K562 (cell line): ENCODE measurements around the gene LAMB4. TPM values are rescaled to one million over a fixed set of nuclear protein-coding genes. Genes with fewer than 3 reads are reported as not detected.

Experiments used
- ATAC-seq: fragments of 200-7000 bp; cut with Tn5 transposase; 3 replicates; pipeline ENCODE4 v1.9.1; 2020; ENCODE audit warnings: moderate library complexity
- BruUV-seq: library from RNA; stranded (reverse); fragments of 400-500 nt; replicated peaks from 2 replicates; lab custom pipeline; 2021; lab: Mats Ljungman, UMichigan
- CTCF ChIA-PET: fragments of 300-600 bp; formaldehyde crosslinking; extraction: SDS; loops from one replicate; lab custom pipeline; 2021; ENCODE audit warnings: low intra/inter-chr PET ratio; lab: Yijun Ruan, JAX
- POLR2A ChIA-PET: fragments of 300-600, 350-650 bp; sonication (Branson Sonifier 250); formaldehyde crosslinking; extraction: SDS; loops from one replicate; lab custom pipeline; 2021; ENCODE audit warnings: antibody characterized with exemption, inconsistent platforms; lab: Yijun Ruan, JAX
- DNase-seq, 4 experiments: peaks; one replicate each; pipeline versions ENCODE4 v3.0.0 to v3.0.0-alpha.2; 2011 to 2018; ENCODE audit warnings: low spot score in 3 of 4, mixed read lengths in 3 of 4; ENCODE audit errors: extremely low read depth in 1 of 4
- FAIRE-seq: peaks from 2 replicates; lab custom pipeline; 2011; peaks lifted over from hg19 to GRCh38; lab: Jason Lieb, UNC
- H2AFZ ChIP-seq: 2 replicates; pipeline ENCODE4 v1.6.0; 2011; ENCODE audit warnings: low read depth, low read length, control low read depth, inconsistent platforms
- H3K27ac ChIP-seq: fragments of 200-600 bp; 3 replicates; pipeline ENCODE4 v1.8.0; 2011; ENCODE audit warnings: low read depth, mild to moderate bottlenecking, control low read depth, inconsistent platforms, low read length, moderate library complexity, mixed read lengths; ENCODE audit errors: extremely low read depth
- H3K27me3 ChIP-seq, 2 experiments: fragments of 300-600 bp in 1 of 2; 2 replicates in 1 of 2; 3 replicates in 1 of 2; pipeline versions ENCODE4 v1.6.0 to v1.8.0; 2011; ENCODE audit warnings: inconsistent platforms in 2 of 2, low read length in 2 of 2, mild to moderate bottlenecking in 1 of 2, mixed read lengths in 1 of 2, moderate library complexity in 1 of 2; ENCODE audit not compliant: control insufficient read depth in 2 of 2, insufficient read depth in 2 of 2
- H3K36me3 ChIP-seq: fragments of 300-600 bp; 3 replicates; pipeline ENCODE4 v1.8.0; 2011; ENCODE audit warnings: mild to moderate bottlenecking, low read length, inconsistent platforms; ENCODE audit not compliant: control insufficient read depth, insufficient read depth
- H3K4me1 ChIP-seq, 2 experiments: fragments of 200-600 bp in 1 of 2; replicated peaks in 1 of 2; 2 replicates in 1 of 2; 3 replicates in 1 of 2; pipeline versions ENCODE4 v1.5.1 to v1.8.0; 2011; ENCODE audit warnings: inconsistent platforms in 2 of 2, low read length in 2 of 2, mild to moderate bottlenecking in 1 of 2, mixed read lengths in 1 of 2, moderate library complexity in 1 of 2; ENCODE audit not compliant: control insufficient read depth in 2 of 2, insufficient read depth in 2 of 2
- H3K4me2 ChIP-seq: 2 replicates; pipeline ENCODE4 v1.6.1; 2011; ENCODE audit warnings: low read length, control low read depth, inconsistent platforms, mixed read lengths; ENCODE audit not compliant: insufficient read depth
- H3K4me3 ChIP-seq: fragments of 200-600 bp; sonication (generic), shearing (Covaris generic); 2 replicates; pipeline ENCODE4 v1.5.1; 2016; ENCODE audit warnings: control low read depth, inconsistent platforms
- H3K79me2 ChIP-seq: fragments of 200-600 bp; 3 replicates; pipeline ENCODE4 v1.8.0; 2011; ENCODE audit warnings: low read length, inconsistent platforms; ENCODE audit not compliant: control insufficient read depth, insufficient read depth
- H3K9ac ChIP-seq, 2 experiments: 2 replicates each; pipeline versions ENCODE4 v1.6.0 to v1.6.1; 2011; ENCODE audit warnings: low read depth in 2 of 2, low read length in 2 of 2, control low read depth in 1 of 2, inconsistent platforms in 1 of 2, mild to moderate bottlenecking in 1 of 2, mixed read lengths in 1 of 2; ENCODE audit not compliant: insufficient read depth in 1 of 2
- H3K9me1 ChIP-seq: one replicate; pipeline ENCODE4 v1.6.0; 2011; ENCODE audit warnings: inconsistent platforms, mild to moderate bottlenecking, low read length, moderate library complexity; ENCODE audit not compliant: control insufficient read depth, insufficient read depth
- H3K9me3 ChIP-seq: replicated peaks from 2 replicates; pipeline ENCODE4 v1.5.1; 2011; ENCODE audit warnings: low read depth, low read length, inconsistent platforms; ENCODE audit not compliant: control insufficient read depth, insufficient read depth
- H4K20me1 ChIP-seq: replicated peaks from 2 replicates; pipeline ENCODE4 v1.6.1; 2011; ENCODE audit warnings: low read length, inconsistent platforms, mixed read lengths; ENCODE audit not compliant: control insufficient read depth, insufficient read depth
- ATF1 ChIP-seq, 2 experiments: fragments of 450-650 bp in 1 of 2; IDR thresholded peaks; 2 replicates each; pipeline ENCODE4 v1.6.1; 2016; ENCODE audit warnings: missing compliant biosample characterization in 1 of 2, missing genetic modification characterization in 1 of 2
- EGR1 ChIP-seq: fragments of 450-650 bp; conservative IDR thresholded peaks from 2 replicates; pipeline ENCODE4 v1.6.1; 2017; ENCODE audit warnings: mild to moderate bottlenecking
- EP300 ChIP-seq: IDR thresholded peaks from 2 replicates; pipeline ENCODE4 v1.6.1; 2012; ENCODE audit warnings: low read length, improper control_type of control experiment
- HMG20A ChIP-seq: fragments of 450-650 bp; formaldehyde crosslinking; conservative IDR thresholded peaks from 2 replicates; pipeline ENCODE4 v1.4.0; 2020; ENCODE audit warnings: mild to moderate bottlenecking, mixed read lengths
- MIER1 ChIP-seq: fragments of 450-650 bp; IDR thresholded peaks from 2 replicates; pipeline ENCODE4 v1.6.1; 2016; ENCODE audit warnings: antibody characterized with exemption, mild to moderate bottlenecking, low read depth
- MTA1 ChIP-seq: fragments of 450-650 bp; IDR thresholded peaks from 2 replicates; pipeline ENCODE4 v1.6.1; 2017; ENCODE audit warnings: borderline replicate concordance
- MYNN ChIP-seq, 2 experiments: sonication (generic); formaldehyde crosslinking in 1 of 2; IDR thresholded peaks; 2 replicates each; pipeline versions ENCODE4 v1.5.0 to v1.6.1; 2016 to 2020; ENCODE audit warnings: antibody characterized with exemption in 1 of 2, missing genetic modification reagents in 1 of 2
- NR2C2 ChIP-seq, 2 experiments: fragments of 200-800 bp in 1 of 2; sonication (Bioruptor generic) in 1 of 2; sonication (generic) in 1 of 2; formaldehyde crosslinking in 1 of 2; IDR thresholded peaks; 2 replicates each; pipeline versions ENCODE4 v1.6.1 to v1.8.0; 2016 to 2022; ENCODE audit warnings: mild to moderate bottlenecking in 1 of 2, missing compliant biosample characterization in 1 of 2, missing genetic modification characterization in 1 of 2, missing genetic modification reagents in 1 of 2
- NR4A1 ChIP-seq, 2 experiments: fragments of 250-450 bp in 1 of 2; fragments of 450-650 bp in 1 of 2; sonication (Bioruptor Pico) in 1 of 2; IDR thresholded peaks; 2 replicates each; pipeline versions ENCODE4 v1.4.0 to v1.6.1; 2016 to 2020; ENCODE audit warnings: mild to moderate bottlenecking in 2 of 2, missing compliant biosample characterization in 1 of 2, missing genetic modification characterization in 1 of 2, moderate library complexity in 1 of 2
- RFX1 ChIP-seq: fragments of 450-650 bp; IDR thresholded peaks from 2 replicates; pipeline ENCODE4 v1.6.1; 2016; ENCODE audit warnings: mild to moderate bottlenecking, moderate library complexity
- SIN3B ChIP-seq: fragments of 450-650 bp; IDR thresholded peaks from 2 replicates; pipeline ENCODE4 v1.6.1; 2017; ENCODE audit warnings: low read depth, mild to moderate bottlenecking, moderate library complexity
- SMARCE1 ChIP-seq: fragments of 450-650 bp; IDR thresholded peaks from 2 replicates; pipeline ENCODE4 v1.7.1; 2016; ENCODE audit warnings: mild to moderate bottlenecking
- SP2 ChIP-seq: IDR thresholded peaks from 2 replicates; pipeline ENCODE4 v1.6.1; 2011; ENCODE audit warnings: mild to moderate bottlenecking, low read depth, low read length, moderate library complexity; ENCODE audit not compliant: poor library complexity, severe bottlenecking; ENCODE audit errors: extremely low read depth
- TAF9B ChIP-seq: fragments of 450-650 bp; IDR thresholded peaks from 2 replicates; pipeline ENCODE4 v1.6.1; 2018; ENCODE audit warnings: mild to moderate bottlenecking; ENCODE audit not compliant: partially characterized antibody
- ZBTB26 ChIP-seq: fragments of 450-650 bp; formaldehyde crosslinking; IDR thresholded peaks from 2 replicates; pipeline ENCODE4 v1.4.0; 2022; ENCODE audit warnings: missing genetic modification characterization
- ZFP1 ChIP-seq: fragments of 450-650 bp; formaldehyde crosslinking; IDR thresholded peaks from 2 replicates; pipeline ENCODE4 v1.4.0; 2020; ENCODE audit warnings: mild to moderate bottlenecking, mixed read lengths
- ZNF232 ChIP-seq: sonication (generic); formaldehyde crosslinking; IDR thresholded peaks from 2 replicates; pipeline ENCODE4 v1.8.0; 2022; ENCODE audit warnings: mild to moderate bottlenecking, missing genetic modification reagents
- ZZZ3 ChIP-seq: fragments of 450-650 bp; IDR thresholded peaks from 2 replicates; pipeline ENCODE4 v1.6.1; 2016; ENCODE audit warnings: antibody characterized with exemption, mild to moderate bottlenecking, moderate library complexity
- WGBS: fragments of 100-300 bp; shearing (Covaris generic); methylation state at CpG from one replicate; pipeline ENCODE4 v1.1.6; 2016; ENCODE audit warnings: low coverage, mixed read lengths; ENCODE audit not compliant: insufficient coverage; ENCODE audit errors: missing lambda C conversion rate; 5-methylcytosine and 5-hydroxymethylcytosine counted together
- in situ Hi-C: fragments of 300-500 bp; cut with MboI; formaldehyde crosslinking; loops from 4 replicates; pipeline ENCODE4 v1.15.0; 2018; ENCODE audit warnings: inconsistent platforms, mixed read lengths
- intact Hi-C: fragments of 100-400 bp; cut with micrococcal nuclease; formaldehyde crosslinking; loops from 2 replicates; pipeline ENCODE4 v1.14.2; 2022
- polyA plus RNA-seq, 8 experiments: library from polyadenylated mRNA; depleted of rRNA in 4 of 8; stranded (reverse) in 5 of 8; unstranded in 3 of 8; fragments of >200 nt; fragmentation: Nextera tagmentation in 2 of 8; fragmentation: Illumina TruSeq in 1 of 8; extraction: Ambion mirVana in 2 of 8; extraction: Trizol in 1 of 8; gene quantifications; 2 replicates each; pipeline versions ENCODE4 v1.2.1 to v1.2.3, GENCODE V29; 2011 to 2014; ENCODE audit warnings: inconsistent platforms in 1 of 8, missing spikeins in 1 of 8
- total RNA-seq, 7 experiments: library from RNA; depleted of rRNA in 6 of 7; stranded (reverse); fragments of >200 nt in 6 of 7; fragmentation: Illumina TruSeq in 2 of 7; extraction: Trizol in 2 of 7; gene quantifications; 2 replicates each; pipeline versions ENCODE4 v1.2.1 to v1.2.3, GENCODE V29; 2011 to 2021; ENCODE audit warnings: low replicate concordance in 1 of 7
- TF ChIP-seq, protein P1 (sequence below): conservative IDR thresholded peaks from 2 replicates; pipeline ENCODE4 v1.6.1; 2011; ENCODE audit warnings: low read depth, mild to moderate bottlenecking, low read length; ENCODE audit not compliant: control insufficient read depth

The LAMB4 gene
- total and polyA plus RNA-seq, 9 of the 15 experiments (the other 6 are each of a cell fraction or from before 2014, with no cell fraction given) = 0.06 to 0.13 (median 0.07) TPM; not detected in 6

DNA sequence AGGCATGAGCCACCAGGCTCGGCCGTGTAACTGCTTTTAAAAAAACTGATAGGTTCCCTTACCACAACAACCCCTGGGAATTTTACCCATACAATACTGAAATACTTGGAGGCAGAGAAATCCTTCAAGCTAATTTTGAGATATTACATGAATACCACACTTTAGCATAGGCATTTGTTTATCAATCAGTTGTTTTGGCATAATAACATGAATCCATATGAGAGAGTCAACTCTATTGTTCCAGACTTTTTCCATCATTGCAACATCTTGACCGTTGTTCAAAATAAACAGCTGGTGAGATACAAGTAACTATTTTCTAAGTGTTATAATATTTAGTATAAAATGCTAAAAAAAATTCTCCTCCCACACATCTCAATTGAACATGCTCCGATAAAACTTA lies 36.8 kb downstream of the LAMB4 start (continued):
- TF ChIP-seq HMG20A (CRISPR knock-in tag) (no peak), RFX1 (no peak), ZFP1 (CRISPR knock-in tag) (no peak), ZNF232 (CRISPR knock-in tag) (no peak), ZBTB26 (CRISPR knock-in tag) (no peak), TAF9B (no peak), MTA1 (no peak), MYNN (IDR thresholded peaks at IDR 0.05) (no peak), MYNN (CRISPR knock-in tag; IDR thresholded peaks at IDR 0.05) (no peak)
- TF ChIP-seq, protein P1, sequence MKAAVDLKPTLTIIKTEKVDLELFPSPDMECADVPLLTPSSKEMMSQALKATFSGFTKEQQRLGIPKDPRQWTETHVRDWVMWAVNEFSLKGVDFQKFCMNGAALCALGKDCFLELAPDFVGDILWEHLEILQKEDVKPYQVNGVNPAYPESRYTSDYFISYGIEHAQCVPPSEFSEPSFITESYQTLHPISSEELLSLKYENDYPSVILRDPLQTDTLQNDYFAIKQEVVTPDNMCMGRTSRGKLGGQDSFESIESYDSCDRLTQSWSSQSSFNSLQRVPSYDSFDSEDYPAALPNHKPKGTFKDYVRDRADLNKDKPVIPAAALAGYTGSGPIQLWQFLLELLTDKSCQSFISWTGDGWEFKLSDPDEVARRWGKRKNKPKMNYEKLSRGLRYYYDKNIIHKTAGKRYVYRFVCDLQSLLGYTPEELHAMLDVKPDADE = no peak

GRCh38 chr7:108091461-108091831 lies 38.7 kb downstream of the LAMB4 start:
- Histone ChIP-seq H3K9ac (peak overlapping the region in 1 of 2 experiments; percentile 33; a peak in 1 of 4 replicates), H4K20me1 (no peaks in the 10 kb centered on the region), H3K4me2 (peak overlapping the region; percentile 13; the same call in 1 of the 2 replicates), H3K4me3 (no peak overlapping the region), H3K27ac (peak overlapping the region; percentile 8; the same call in 2 of the 3 replicates), H3K4me1 (peaks cover 33 to 57% of the 10 kb centered on the region in 2 experiments), H2AFZ (peak overlapping the region; percentile 66), H3K79me2 (no peaks in the 10 kb centered on the region), H3K36me3 (no peaks in the 10 kb centered on the region), H3K9me3 (no peaks in the 10 kb centered on the region), H3K9me1 (no peaks in the 10 kb centered on the region), H3K27me3 (no peaks in the 10 kb centered on the region)
- intact Hi-C loops = no loop called here
- ATAC-seq (peak; percentile 28), DNase-seq (peak in 2 of 4 experiments; percentile 44 to 47), FAIRE-seq (no peak)
- in situ Hi-C loops = no loop called here
- ChIA-PET CTCF (no interaction called here), POLR2A (interaction anchor here (1.0 kb wide), 1 partner anchor 9 kb away, joined by 3 read pairs; no protein-coding TSS in a partner anchor)
- no TSS peak for BruUV-seq
- WGBS = 23% methylated on average over 7 of the region's 7 CpGs
- 0 out of 2 replicates have a peak, but pooled peaks have one; percentile 19 for TF ChIP-seq EP300
- no peak for TF ChIP-seq NR4A1 (CRISPR knock-in tag; IDR thresholded peaks at IDR 0.05)
- peak; percentile 61; the same call in 1 of the 2 replicates for TF ChIP-seq NR4A1 (tag; IDR thresholded peaks at IDR 0.05)
- no peak for TF ChIP-seq ATF1 (CRISPR knock-in tag; IDR thresholded peaks at IDR 0.05)
- 0 out of 2 replicates have a peak, but pooled peaks have one; percentile 17 for TF ChIP-seq ATF1 (tag; IDR thresholded peaks at IDR 0.05)
- TF ChIP-seq SP2 = peak; percentile 19
- no peak for TF ChIP-seq ZZZ3
- no peak for TF ChIP-seq NR2C2 (CRISPR knock-in tag; IDR thresholded peaks at IDR 0.05)
- TF ChIP-seq NR2C2 (tag; IDR thresholded peaks at IDR 0.05) = no peak
- TF ChIP-seq SMARCE1 = peak; percentile 61; the same call in 1 of the 2 replicates
- TF ChIP-seq EGR1 = 0 out of 2 replicates have a peak, but pooled peaks have one; percentile 17
- no peak for TF ChIP-seq SIN3B
- TF ChIP-seq MIER1 = 0 out of 2 replicates have a peak, but pooled peaks have one; percentile 6
- TF ChIP-seq ZFP1 (CRISPR knock-in tag) = no peak
